Measurements from ENCODE around the gene MRI1. TPM values are rescaled to one million over a fixed set of nuclear protein-coding genes. Genes with fewer than 3 reads are reported as not detected.
A peak's percentile ranks its signal among the peaks of the same experiment; 100 is the strongest.

The MRI1 gene
- polyA plus RNA-seq, 1 donor from 2014 or later = 71.2 TPM

GRCh38 chr19:13765395-13766094 lies 1.2 kb downstream of the MRI1 start:
- TF ChIP-seq POLR2AphosphoS5 (IDR thresholded peaks at IDR 0.05) (no peak), EP300 (conservative IDR thresholded peaks at IDR 0.05; ENCODE audit: poor library complexity, severe bottlenecking) (no peak), RAD21 (conservative IDR thresholded peaks at IDR 0.05) (no peak), MXI1 (conservative IDR thresholded peaks at IDR 0.05; ENCODE audit: poor library complexity, severe bottlenecking) (no peak), TAF1 (IDR thresholded peaks at IDR 0.05; ENCODE audit: low read depth) (no peak), REST (IDR thresholded peaks at IDR 0.05; ENCODE audit: borderline replicate concordance) (no peak), SMC3 (conservative IDR thresholded peaks at IDR 0.05; ENCODE audit: poor library complexity) (no peak), EZH2 (IDR thresholded peaks at IDR 0.05; ENCODE audit: borderline replicate concordance, insufficient read depth, low read length, poor library complexity, severe bottlenecking) (no peak)
- TF ChIP-seq, protein P1, sequence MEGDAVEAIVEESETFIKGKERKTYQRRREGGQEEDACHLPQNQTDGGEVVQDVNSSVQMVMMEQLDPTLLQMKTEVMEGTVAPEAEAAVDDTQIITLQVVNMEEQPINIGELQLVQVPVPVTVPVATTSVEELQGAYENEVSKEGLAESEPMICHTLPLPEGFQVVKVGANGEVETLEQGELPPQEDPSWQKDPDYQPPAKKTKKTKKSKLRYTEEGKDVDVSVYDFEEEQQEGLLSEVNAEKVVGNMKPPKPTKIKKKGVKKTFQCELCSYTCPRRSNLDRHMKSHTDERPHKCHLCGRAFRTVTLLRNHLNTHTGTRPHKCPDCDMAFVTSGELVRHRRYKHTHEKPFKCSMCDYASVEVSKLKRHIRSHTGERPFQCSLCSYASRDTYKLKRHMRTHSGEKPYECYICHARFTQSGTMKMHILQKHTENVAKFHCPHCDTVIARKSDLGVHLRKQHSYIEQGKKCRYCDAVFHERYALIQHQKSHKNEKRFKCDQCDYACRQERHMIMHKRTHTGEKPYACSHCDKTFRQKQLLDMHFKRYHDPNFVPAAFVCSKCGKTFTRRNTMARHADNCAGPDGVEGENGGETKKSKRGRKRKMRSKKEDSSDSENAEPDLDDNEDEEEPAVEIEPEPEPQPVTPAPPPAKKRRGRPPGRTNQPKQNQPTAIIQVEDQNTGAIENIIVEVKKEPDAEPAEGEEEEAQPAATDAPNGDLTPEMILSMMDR (IDR thresholded peaks at IDR 0.05; ENCODE audit: poor library complexity, severe bottlenecking) = no peak
- Histone ChIP-seq H3K9me2 (ENCODE audit: insufficient read depth, low read length) (no peaks in the 10 kb centered on the region), H3K9ac (ENCODE audit: low read length) (peak overlapping the region; percentile 65), H3K79me2 (replicated peaks; ENCODE audit: insufficient read depth, low read length) (no peaks in the 10 kb centered on the region), H4K20me1 (ENCODE audit: insufficient read depth) (no peaks in the 10 kb centered on the region), H3K36me3 (ENCODE audit: insufficient read depth, low read length) (no peaks in the 10 kb centered on the region), H3K4me3 (ENCODE audit: low read length) (peak overlapping the region; percentile 83), H3K27me3 (ENCODE audit: insufficient read depth, low read depth, low read length) (no peaks in the 10 kb centered on the region), H2AFZ (ENCODE audit: low read depth, low read length) (no peak overlapping the region), H3F3A (ENCODE audit: insufficient read depth, low read length, poor library complexity, severe bottlenecking) (peaks cover 4% of the 10 kb centered on the region), H3K27ac (ENCODE audit: low read length) (no peak overlapping the region), H3K9me3 (ENCODE audit: low read length) (no peaks in the 10 kb centered on the region), H3K4me2 (ENCODE audit: low read length) (peak overlapping the region; percentile 51)

GRCh38 chr19:13766095-13766481 lies 1.8 kb downstream of the MRI1 start:
- H3K27ac ChIP-seq (ENCODE audit: low read length) = no peak overlapping the region
- no peaks in the 10 kb centered on the region for H3K36me3 ChIP-seq (ENCODE audit: insufficient read depth, low read length)
- H4K20me1 ChIP-seq (ENCODE audit: insufficient read depth) = no peaks in the 10 kb centered on the region
- H3K9ac ChIP-seq (ENCODE audit: low read length) = no peak overlapping the region
- no peaks in the 10 kb centered on the region for H3K27me3 ChIP-seq (ENCODE audit: insufficient read depth, low read depth, low read length)
- TF ChIP-seq REST (IDR thresholded peaks at IDR 0.05; ENCODE audit: borderline replicate concordance) (no peak), MXI1 (conservative IDR thresholded peaks at IDR 0.05; ENCODE audit: poor library complexity, severe bottlenecking) (no peak)
- TF ChIP-seq, protein P1 (IDR thresholded peaks at IDR 0.05; ENCODE audit: poor library complexity, severe bottlenecking) = no peak
- H3K9me2 ChIP-seq (ENCODE audit: insufficient read depth, low read length) = no peaks in the 10 kb centered on the region
- no peak overlapping the region for H3K4me3 ChIP-seq (ENCODE audit: low read length)
- no peak overlapping the region for H2AFZ ChIP-seq (ENCODE audit: low read depth, low read length)
- H3K9me3 ChIP-seq (ENCODE audit: low read length) = no peaks in the 10 kb centered on the region
- no peaks in the 10 kb centered on the region for H3K79me2 ChIP-seq (replicated peaks; ENCODE audit: insufficient read depth, low read length)
- H3K4me2 ChIP-seq (ENCODE audit: low read length) = no peak overlapping the region
- H3F3A ChIP-seq (ENCODE audit: insufficient read depth, low read length, poor library complexity, severe bottlenecking) = peaks cover 4% of the 10 kb centered on the region

All from neural cell (in vitro differentiated cells).